Keratinocyte (primary cell): Measurements from ENCODE around the gene ZDHHC4. TPM values are rescaled to one million over a fixed set of nuclear protein-coding genes. Genes with fewer than 3 reads are reported as not detected.

Experiments used
- DNase-seq: peaks from one replicate; pipeline ENCODE4 v3.0.0-alpha.2; 2011; ENCODE audit warnings: low read depth, missing footprints, low spot score
- FAIRE-seq: peaks from 2 replicates; lab custom pipeline; 2011; peaks lifted over from hg19 to GRCh38; lab: Jason Lieb, UNC
- H2AFZ ChIP-seq: 2 replicates; pipeline ENCODE4 v1.6.0; 2012; ENCODE audit warnings: low read length, control low read depth, inconsistent platforms; ENCODE audit not compliant: control insufficient read depth
- H3K27ac ChIP-seq: 2 replicates; pipeline ENCODE4 v1.5.1; 2011; ENCODE audit warnings: low read length; ENCODE audit not compliant: control insufficient read depth, insufficient read depth
- H3K27me3 ChIP-seq: 3 replicates; pipeline ENCODE4 v1.6.0; 2011; ENCODE audit warnings: low read length; ENCODE audit not compliant: control insufficient read depth, insufficient read depth; ENCODE audit errors: extremely low read depth
- H3K36me3 ChIP-seq, 2 experiments: 2 replicates in 1 of 2; 3 replicates in 1 of 2; pipeline ENCODE4 v1.5.1; 2011; ENCODE audit warnings: low read length in 2 of 2, mild to moderate bottlenecking in 1 of 2; ENCODE audit not compliant: control insufficient read depth in 2 of 2, insufficient read depth in 2 of 2; ENCODE audit errors: extremely low read depth in 1 of 2
- H3K4me1 ChIP-seq: 3 replicates; pipeline ENCODE4 v1.5.1; 2011; ENCODE audit warnings: low read length; ENCODE audit not compliant: control insufficient read depth, insufficient read depth; ENCODE audit errors: extremely low read depth
- H3K4me2 ChIP-seq: 3 replicates; pipeline ENCODE4 v1.6.0; 2011; ENCODE audit warnings: low read depth, low read length; ENCODE audit not compliant: control insufficient read depth, insufficient read depth; ENCODE audit errors: extremely low read depth
- H3K4me3 ChIP-seq, 3 experiments: fragments of 200-600 bp in 1 of 3; sonication (generic) in 1 of 3; 2 replicates in 2 of 3; 3 replicates in 1 of 3; pipeline ENCODE4 v1.5.1; 2011 to 2016; ENCODE audit warnings: low read length in 3 of 3, mild to moderate bottlenecking in 3 of 3, control low read depth in 2 of 3, inconsistent platforms in 1 of 3, low read depth in 1 of 3, mixed read lengths in 1 of 3, mixed run types in 1 of 3, moderate library complexity in 1 of 3; ENCODE audit not compliant: control insufficient read depth in 2 of 3, insufficient read depth in 2 of 3; ENCODE audit errors: extremely low read depth in 1 of 3
- H3K79me2 ChIP-seq: 2 replicates; pipeline ENCODE4 v1.6.0; 2012; ENCODE audit warnings: low read length; ENCODE audit not compliant: control insufficient read depth, insufficient read depth
- H3K9ac ChIP-seq: 3 replicates; pipeline ENCODE4 v1.6.0; 2011; ENCODE audit warnings: low read length; ENCODE audit not compliant: control insufficient read depth, insufficient read depth; ENCODE audit errors: extremely low read depth
- H3K9me1 ChIP-seq: 3 replicates; pipeline ENCODE4 v1.6.0; 2011; ENCODE audit warnings: low read length; ENCODE audit not compliant: control insufficient read depth, insufficient read depth; ENCODE audit errors: extremely low read depth
- H3K9me3 ChIP-seq: 2 replicates; pipeline ENCODE4 v1.5.1; 2012; ENCODE audit warnings: low read depth, low read length; ENCODE audit not compliant: control insufficient read depth
- H4K20me1 ChIP-seq: 3 replicates; pipeline ENCODE4 v1.6.0; 2011; ENCODE audit warnings: low read length; ENCODE audit not compliant: control insufficient read depth, insufficient read depth; ENCODE audit errors: extremely low read depth
- EZH2 ChIP-seq: IDR thresholded peaks from one replicate; pipeline ENCODE4 v1.6.1; 2012; ENCODE audit warnings: inconsistent platforms, mild to moderate bottlenecking, low read length, moderate library complexity
- dilution Hi-C: fragments of 300-500 bp; cut with MboI; formaldehyde crosslinking; loops from one replicate; pipeline ENCODE4 v1.7.0; 2020; ENCODE audit warnings: low sequenced_read_pairs; ENCODE audit not compliant: extremely low pct_ligation_motif_present
- polyA plus RNA-seq, 5 experiments: library from polyadenylated mRNA; depleted of rRNA in 3 of 5; stranded (reverse) in 3 of 5; stranded (forward) in 1 of 5; unstranded in 1 of 5; fragments of >200 nt; gene quantifications; 1 replicate in 1 of 5; 2 replicates in 3 of 5; 3 replicates in 1 of 5; pipeline versions ENCODE4 v1.2.1 to v1.2.3, GENCODE V29; 2011 to 2012; ENCODE audit warnings: missing spikeins in 2 of 5, low read depth in 1 of 5, low replicate concordance in 1 of 5
- TF ChIP-seq, protein P1 (sequence below), 3 experiments: IDR thresholded peaks in 1 of 3; conservative IDR thresholded peaks in 1 of 3; optimal IDR thresholded peaks in 1 of 3; 2 replicates in 2 of 3; 3 replicates in 1 of 3; pipeline versions ENCODE3 to v1.5.1; 2011; ENCODE audit warnings: low read length in 3 of 3, mild to moderate bottlenecking in 3 of 3, moderate library complexity in 2 of 3, control low read depth in 1 of 3, inconsistent platforms in 1 of 3; ENCODE audit not compliant: insufficient read depth in 2 of 3; ENCODE audit errors: extremely low read depth in 1 of 3

Gene ZDHHC4
- polyA plus RNA-seq, 1 donor (not counting 4 experiments of a cell fraction or from before 2014, with no cell fraction given): 50.7 TPM

DNA sequence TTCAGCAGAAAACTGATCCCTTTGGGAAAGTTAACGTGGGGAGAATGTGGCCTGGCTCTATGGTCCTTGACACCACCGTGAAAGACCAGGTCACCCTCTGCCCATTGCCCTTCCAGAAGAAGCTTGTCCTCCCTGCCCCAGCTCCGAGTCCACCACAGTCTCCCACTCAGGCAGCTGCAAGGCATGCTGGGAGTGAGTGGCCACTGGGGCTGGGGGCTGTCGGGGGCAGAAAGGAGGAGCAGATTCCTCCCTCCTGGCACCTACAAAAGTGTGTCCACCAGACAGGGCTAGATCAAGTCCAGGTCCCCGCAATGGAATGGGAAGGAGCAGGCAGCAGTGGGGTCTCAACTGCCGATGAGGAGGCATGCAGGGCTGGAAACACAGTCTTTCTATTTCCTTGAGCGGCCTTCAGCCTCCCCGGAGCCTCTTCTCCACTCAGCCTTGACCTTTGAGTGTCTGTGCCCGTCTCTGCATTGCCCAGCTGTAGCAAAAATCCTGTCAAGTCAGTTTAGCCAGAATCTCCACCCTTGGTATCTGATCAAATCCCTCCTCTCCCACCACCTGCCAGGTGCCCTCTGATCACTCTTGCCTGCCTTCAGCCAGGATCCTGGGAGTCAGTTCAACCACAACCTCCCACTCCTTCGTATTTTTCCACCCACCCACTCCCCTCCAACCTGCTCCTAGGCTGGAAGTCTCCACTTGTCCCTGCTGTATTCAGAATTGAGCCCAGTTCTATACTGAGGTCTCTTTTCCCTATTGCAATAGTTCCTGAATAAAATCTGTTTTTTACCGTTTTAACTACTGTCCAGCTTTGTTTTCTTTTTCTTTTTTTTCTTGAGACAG lies 53.0 kb downstream of the ZDHHC4 start:
- DNase-seq (no peak), FAIRE-seq (no peak)
- no peak overlapping the region for H3K4me3 ChIP-seq
- TF ChIP-seq, protein P1, sequence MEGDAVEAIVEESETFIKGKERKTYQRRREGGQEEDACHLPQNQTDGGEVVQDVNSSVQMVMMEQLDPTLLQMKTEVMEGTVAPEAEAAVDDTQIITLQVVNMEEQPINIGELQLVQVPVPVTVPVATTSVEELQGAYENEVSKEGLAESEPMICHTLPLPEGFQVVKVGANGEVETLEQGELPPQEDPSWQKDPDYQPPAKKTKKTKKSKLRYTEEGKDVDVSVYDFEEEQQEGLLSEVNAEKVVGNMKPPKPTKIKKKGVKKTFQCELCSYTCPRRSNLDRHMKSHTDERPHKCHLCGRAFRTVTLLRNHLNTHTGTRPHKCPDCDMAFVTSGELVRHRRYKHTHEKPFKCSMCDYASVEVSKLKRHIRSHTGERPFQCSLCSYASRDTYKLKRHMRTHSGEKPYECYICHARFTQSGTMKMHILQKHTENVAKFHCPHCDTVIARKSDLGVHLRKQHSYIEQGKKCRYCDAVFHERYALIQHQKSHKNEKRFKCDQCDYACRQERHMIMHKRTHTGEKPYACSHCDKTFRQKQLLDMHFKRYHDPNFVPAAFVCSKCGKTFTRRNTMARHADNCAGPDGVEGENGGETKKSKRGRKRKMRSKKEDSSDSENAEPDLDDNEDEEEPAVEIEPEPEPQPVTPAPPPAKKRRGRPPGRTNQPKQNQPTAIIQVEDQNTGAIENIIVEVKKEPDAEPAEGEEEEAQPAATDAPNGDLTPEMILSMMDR (optimal IDR thresholded peaks at IDR 0.05 in 1 of 3, IDR thresholded peaks at IDR 0.05 in 1 of 3, conservative IDR thresholded peaks at IDR 0.05 in 1 of 3; ENCODE audit: extremely low read depth in 1 of 3, insufficient read depth in 2 of 3, low read length in 3 of 3): no peak
- TF ChIP-seq EZH2: no peak
- H4K20me1 ChIP-seq: no peaks in the 10 kb centered on the region
- H3K9ac ChIP-seq: no peak overlapping the region
- H2AFZ ChIP-seq: no peak overlapping the region
- H3K27me3 ChIP-seq: no peaks in the 10 kb centered on the region
- H3K27ac ChIP-seq: no peak overlapping the region
- no peak overlapping the region for H3K4me2 ChIP-seq
- no peaks in the 10 kb centered on the region for H3K79me2 ChIP-seq
- no peaks in the 10 kb centered on the region for H3K9me3 ChIP-seq
- peaks cover 6% of the 10 kb centered on the region for H3K4me1 ChIP-seq
- no peaks in the 10 kb centered on the region for H3K36me3 ChIP-seq
- H3K9me1 ChIP-seq: no peaks in the 10 kb centered on the region
- dilution Hi-C loops: no loop called here

DNA sequence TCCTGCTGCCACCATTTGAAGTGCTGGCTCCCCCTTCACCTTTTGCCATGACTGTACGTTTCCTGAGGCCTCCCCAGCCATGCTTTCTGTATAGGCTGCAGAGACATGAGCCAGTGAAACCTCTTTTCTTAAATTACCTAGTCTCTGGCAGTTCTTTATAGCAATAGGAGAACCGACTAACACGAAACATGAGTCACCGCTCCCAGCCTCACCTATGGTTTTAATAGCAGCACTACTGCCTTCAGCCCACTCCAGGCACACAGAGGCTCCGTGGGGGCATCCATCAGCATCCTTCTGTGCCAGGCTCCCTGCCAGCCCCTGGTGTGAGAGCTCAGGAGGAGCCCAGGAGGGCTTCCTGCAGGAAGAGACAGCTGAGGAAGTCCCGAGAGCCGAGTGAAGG lies 54.4 kb downstream of the ZDHHC4 start:
- dilution Hi-C loops: no loop called here
- Histone ChIP-seq H3K79me2 (no peaks in the 10 kb centered on the region), H3K27me3 (no peaks in the 10 kb centered on the region), H3K4me2 (no peak overlapping the region), H3K36me3 (no peaks in the 10 kb centered on the region), H3K4me1 (peaks cover 6% of the 10 kb centered on the region), H4K20me1 (no peaks in the 10 kb centered on the region), H3K4me3 (no peak overlapping the region), H3K9ac (no peak overlapping the region), H2AFZ (no peak overlapping the region), H3K9me3 (no peaks in the 10 kb centered on the region), H3K9me1 (no peaks in the 10 kb centered on the region), H3K27ac (no peak overlapping the region)
- no peak for FAIRE-seq
- TF ChIP-seq, protein P1 (optimal IDR thresholded peaks at IDR 0.05 in 1 of 3, IDR thresholded peaks at IDR 0.05 in 1 of 3, conservative IDR thresholded peaks at IDR 0.05 in 1 of 3; ENCODE audit: extremely low read depth in 1 of 3, insufficient read depth in 2 of 3, low read length in 3 of 3): no peak
- TF ChIP-seq EZH2: no peak
- no peak for DNase-seq
